GM12864 (cell line): ENCODE results near the gene SPOCD1.

ENCODE experiments used
- DNase-seq: peaks from one replicate; pipeline ENCODE4 v3.0.0-alpha.2; 2011; ENCODE audit warnings: low read depth
- H3K4me3 ChIP-seq: 2 replicates; pipeline ENCODE4 v1.5.1; 2011; ENCODE audit warnings: mild to moderate bottlenecking, low read depth, low read length, control low read depth
- TF ChIP-seq, protein P1 (sequence below): IDR thresholded peaks from 2 replicates; pipeline ENCODE4 v1.5.1; 2011; ENCODE audit warnings: low read depth, mild to moderate bottlenecking, moderate library complexity, low read length, control low read depth, inconsistent platforms; ENCODE audit errors: missing control alignments

The SPOCD1 gene

DNA sequence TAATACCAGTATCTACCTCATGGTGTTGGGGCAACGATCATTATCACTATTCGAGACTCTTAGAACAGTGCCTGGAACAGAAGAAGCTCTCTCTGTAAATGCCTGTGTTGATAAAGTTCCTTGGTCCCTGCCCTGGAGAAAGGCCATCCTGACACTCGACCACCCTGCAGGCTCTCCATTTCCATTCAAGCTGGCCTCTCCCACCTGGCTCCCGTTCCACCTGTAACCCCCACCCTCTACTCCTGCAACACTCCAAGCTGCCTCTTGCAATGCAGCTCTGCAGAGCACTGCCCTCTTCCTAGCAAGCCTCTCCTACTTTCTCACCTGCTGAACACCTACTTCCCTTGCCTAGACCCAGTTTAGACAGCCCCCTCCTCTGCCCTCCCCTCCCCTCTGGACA lies 6.1 kb downstream of the SPOCD1 start:
- no peak overlapping the region for H3K4me3 ChIP-seq
- TF ChIP-seq, protein P1, sequence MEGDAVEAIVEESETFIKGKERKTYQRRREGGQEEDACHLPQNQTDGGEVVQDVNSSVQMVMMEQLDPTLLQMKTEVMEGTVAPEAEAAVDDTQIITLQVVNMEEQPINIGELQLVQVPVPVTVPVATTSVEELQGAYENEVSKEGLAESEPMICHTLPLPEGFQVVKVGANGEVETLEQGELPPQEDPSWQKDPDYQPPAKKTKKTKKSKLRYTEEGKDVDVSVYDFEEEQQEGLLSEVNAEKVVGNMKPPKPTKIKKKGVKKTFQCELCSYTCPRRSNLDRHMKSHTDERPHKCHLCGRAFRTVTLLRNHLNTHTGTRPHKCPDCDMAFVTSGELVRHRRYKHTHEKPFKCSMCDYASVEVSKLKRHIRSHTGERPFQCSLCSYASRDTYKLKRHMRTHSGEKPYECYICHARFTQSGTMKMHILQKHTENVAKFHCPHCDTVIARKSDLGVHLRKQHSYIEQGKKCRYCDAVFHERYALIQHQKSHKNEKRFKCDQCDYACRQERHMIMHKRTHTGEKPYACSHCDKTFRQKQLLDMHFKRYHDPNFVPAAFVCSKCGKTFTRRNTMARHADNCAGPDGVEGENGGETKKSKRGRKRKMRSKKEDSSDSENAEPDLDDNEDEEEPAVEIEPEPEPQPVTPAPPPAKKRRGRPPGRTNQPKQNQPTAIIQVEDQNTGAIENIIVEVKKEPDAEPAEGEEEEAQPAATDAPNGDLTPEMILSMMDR: no peak
- DNase-seq: no peak

DNA sequence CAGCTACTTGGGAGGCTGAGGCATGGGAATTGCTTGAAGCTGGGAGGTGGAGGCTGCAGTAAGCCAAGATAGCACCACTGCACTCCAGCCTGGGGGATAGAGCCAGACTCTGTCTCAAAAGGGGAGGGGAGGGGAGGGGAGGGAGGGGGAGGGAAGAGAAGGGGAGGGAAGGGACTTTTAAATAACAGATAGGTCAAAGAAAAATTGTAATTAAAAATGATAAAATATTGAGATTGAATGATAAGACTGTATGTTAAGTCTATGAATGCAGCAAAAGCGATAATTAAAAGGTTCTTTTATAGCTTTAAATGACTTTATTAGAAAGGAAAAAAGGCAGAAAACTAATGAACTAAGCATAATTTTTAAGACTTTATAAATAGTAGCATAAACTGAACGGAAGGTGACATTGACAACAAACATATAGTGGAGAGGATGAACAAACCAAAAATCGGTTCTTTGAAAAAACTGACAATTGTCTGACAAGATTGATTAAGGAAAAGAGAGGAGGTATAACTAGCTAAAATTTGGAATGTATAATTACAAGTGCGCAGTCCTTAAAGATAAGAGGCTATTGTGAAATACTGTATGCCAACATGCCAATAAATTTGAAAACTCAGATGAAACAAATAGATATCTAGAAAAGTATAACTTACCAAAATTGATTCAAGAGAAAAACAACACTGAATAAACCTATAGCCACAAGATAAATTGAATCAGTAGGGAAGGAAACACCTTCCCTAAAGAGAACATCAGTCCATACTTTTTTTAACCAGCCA lies 8.4 kb downstream of the SPOCD1 start:
- no peak for DNase-seq
- TF ChIP-seq, protein P1: no peak
- no peak overlapping the region for H3K4me3 ChIP-seq

DNA sequence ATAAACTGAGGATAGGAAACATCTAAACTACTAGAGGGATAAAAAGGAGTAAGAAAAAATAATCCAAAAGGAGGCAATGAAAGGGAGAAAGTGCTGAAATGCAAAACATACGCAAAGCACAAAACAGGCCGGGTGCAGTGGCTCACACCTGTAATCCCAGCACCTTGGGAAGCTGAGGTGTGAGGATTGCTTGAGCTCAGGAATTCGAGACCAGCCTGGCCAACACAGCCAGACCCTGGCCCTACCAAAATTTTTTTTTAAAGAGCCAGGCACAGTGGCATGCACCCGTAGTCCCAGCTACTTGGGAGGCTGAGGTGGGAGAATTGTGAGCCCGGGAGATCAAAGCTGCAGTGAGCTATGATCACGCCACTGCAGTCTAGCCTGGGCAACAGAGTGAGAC lies 10.5 kb downstream of the SPOCD1 start:
- DNase-seq: no peak
- TF ChIP-seq, protein P1: no peak
- H3K4me3 ChIP-seq: no peak overlapping the region

DNA sequence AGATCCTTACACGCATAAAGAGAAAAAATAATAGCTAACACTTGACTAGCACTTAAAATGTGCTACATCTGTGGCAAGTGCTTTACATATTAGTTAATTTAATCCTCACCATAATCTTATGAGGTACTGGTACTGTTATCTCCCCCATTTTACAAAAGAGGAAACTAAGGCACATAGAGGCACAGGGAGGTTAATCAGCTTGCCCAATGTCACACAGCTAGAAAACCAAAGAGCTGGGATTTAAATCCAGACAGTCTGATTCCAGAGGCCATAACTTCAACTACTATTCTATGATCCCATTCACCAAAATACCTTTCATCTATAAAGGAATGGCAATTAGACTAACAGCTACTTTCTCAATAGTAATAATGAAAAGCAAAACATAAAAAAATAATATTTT lies 11.7 kb downstream of the SPOCD1 start:
- DNase-seq: no peak
- H3K4me3 ChIP-seq: no peak overlapping the region
- TF ChIP-seq, protein P1: no peak

DNA sequence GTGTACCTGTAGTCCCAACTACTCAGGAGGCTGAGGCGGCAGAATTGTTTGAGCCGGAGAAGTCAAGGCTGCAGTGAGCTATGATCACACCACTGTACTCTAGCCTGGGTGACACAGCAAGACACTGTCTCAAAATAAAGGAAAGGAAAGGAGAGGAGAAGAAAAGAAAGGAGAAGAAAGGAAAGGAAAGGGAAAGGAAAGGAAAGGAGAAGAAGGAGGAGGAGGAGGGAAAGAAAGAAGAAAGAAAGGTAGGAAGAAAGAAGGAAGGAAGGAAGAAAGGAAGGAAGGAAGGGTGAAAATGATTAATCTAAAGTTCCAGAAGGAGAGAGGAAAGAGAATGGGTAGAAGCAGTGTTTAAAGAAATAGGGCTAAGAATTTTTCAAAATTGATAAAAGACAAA lies 12.2 kb downstream of the SPOCD1 start:
- TF ChIP-seq, protein P1: no peak
- no peak overlapping the region for H3K4me3 ChIP-seq
- DNase-seq: no peak

DNA sequence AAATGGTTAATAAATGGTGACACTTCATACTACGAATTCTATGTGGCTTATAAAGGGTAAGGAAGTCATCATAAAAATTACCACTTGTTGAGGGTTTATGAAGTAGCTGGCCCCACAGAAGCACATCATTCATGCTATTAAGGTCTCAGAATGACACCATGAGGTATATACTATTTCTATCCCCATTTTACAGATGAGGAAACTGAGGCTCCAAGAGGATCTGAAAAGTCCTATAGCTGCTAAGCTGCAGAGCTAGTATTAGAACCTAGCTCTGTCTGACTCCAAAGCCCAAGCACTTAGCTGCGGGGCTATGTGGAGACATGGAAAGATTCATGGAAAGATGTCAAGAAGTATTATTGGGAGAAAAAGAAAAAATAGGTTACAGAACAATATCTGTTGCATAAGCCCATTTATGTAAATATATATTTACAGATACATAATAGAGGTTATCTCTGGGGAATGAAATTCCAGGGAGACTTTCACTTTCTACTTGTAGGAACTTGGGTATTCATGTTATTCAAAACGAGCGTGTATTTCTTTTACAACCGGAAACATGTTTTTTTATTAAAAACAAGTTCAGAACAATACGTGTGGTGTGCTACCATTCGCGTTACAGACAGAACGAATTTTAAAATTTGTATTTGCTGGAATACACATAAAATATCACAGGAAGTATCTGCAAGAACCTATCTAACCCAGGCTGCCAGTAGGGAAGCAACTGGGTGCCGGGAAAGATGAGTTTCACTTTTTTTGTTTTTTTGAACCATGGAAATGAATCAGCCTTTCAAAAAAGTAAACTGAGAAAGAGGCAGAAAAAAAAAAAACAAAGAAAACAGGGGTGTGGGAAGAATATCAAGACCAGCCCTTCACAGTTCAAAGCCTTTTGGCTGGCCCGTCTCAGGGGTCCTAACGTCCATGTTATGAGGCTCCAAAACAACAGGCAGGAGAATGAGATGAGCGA lies 13.4 kb downstream of the SPOCD1 start:
- H3K4me3 ChIP-seq: no peak overlapping the region
- TF ChIP-seq, protein P1: no peak
- DNase-seq: no peak
